Adrenal gland (tissue), 5 donors: Measurements from ENCODE around the gene ZBTB40.

Experiments
- CTCF ChIP-seq, 6 experiments: fragments of 450-650 bp in 4 of 6; fragments of 200-600 bp in 2 of 6; sonication (generic) in 1 of 6; IDR thresholded peaks; 1 replicate in 5 of 6; 2 replicates in 1 of 6; pipeline versions ENCODE4 v1.5.1 to v1.8.0; 2016 to 2021; ENCODE audit warnings: antibody characterized with exemption in 6 of 6, mild to moderate bottlenecking in 2 of 6, moderate library complexity in 1 of 6
- POLR2A ChIP-seq, 2 donors: fragments of 450-650 bp; IDR thresholded peaks; one replicate each; pipeline ENCODE4 v1.6.1; 2017; ENCODE audit warnings: antibody characterized with exemption in 2 of 2, mild to moderate bottlenecking in 2 of 2, moderate library complexity in 1 of 2
- donor health status: DM: no; HTN: no; CAD: no.

- no peak for TF ChIP-seq CTCF (IDR thresholded peaks at IDR 0.05)
- no peak for TF ChIP-seq POLR2A (IDR thresholded peaks at IDR 0.05)
These were observed 111.2 kb downstream of the ZBTB40 start, which contains the start of gene EPHA8 for GRCh38 chr1:22562584-22563583.
